Liver (tissue), 9 donors: ENCODE data around the gene APBA3. TPM values are rescaled to one million over a fixed set of nuclear protein-coding genes. Genes with fewer than 3 reads are reported as not detected.

Experiments used
- DNase-seq: peaks from one replicate; pipeline ENCODE4 v3.0.0-alpha.2; 2017; ENCODE audit warnings: low spot score
- H3K27ac ChIP-seq, 2 donors: one replicate each; pipeline ENCODE4 v1.7.0; 2013; ENCODE audit warnings: inconsistent platforms in 2 of 2, low read length in 2 of 2, control low read depth in 1 of 2, low read depth in 1 of 2, mild to moderate bottlenecking in 1 of 2
- H3K27me3 ChIP-seq, 4 donors: one replicate each; pipeline versions ENCODE4 v1.6.1 to v1.7.0; 2013; ENCODE audit warnings: low read length in 3 of 4, inconsistent platforms in 1 of 4, mild to moderate bottlenecking in 1 of 4, moderate library complexity in 1 of 4; ENCODE audit not compliant: control insufficient read depth in 4 of 4, insufficient read depth in 4 of 4
- H3K36me3 ChIP-seq, 4 donors: one replicate each; pipeline versions ENCODE4 v1.6.1 to v1.7.0; 2013; ENCODE audit warnings: low read length in 3 of 4, mild to moderate bottlenecking in 3 of 4, low read depth in 1 of 4, moderate library complexity in 1 of 4; ENCODE audit not compliant: control insufficient read depth in 4 of 4, insufficient read depth in 3 of 4
- H3K4me1 ChIP-seq, 4 donors: one replicate each; pipeline versions ENCODE4 v1.6.1 to v1.7.0; 2013; ENCODE audit warnings: low read length in 3 of 4, mild to moderate bottlenecking in 3 of 4, moderate library complexity in 1 of 4; ENCODE audit not compliant: control insufficient read depth in 4 of 4, insufficient read depth in 4 of 4
- H3K4me3 ChIP-seq, 3 donors: one replicate each; pipeline versions ENCODE4 v1.6.1 to v1.7.0; 2013; ENCODE audit warnings: low read length in 3 of 3, control low read depth in 1 of 3, low read depth in 1 of 3, mild to moderate bottlenecking in 1 of 3
- H3K9ac ChIP-seq, 2 donors: one replicate each; pipeline ENCODE4 v1.7.0; 2013; ENCODE audit warnings: low read length in 2 of 2, mild to moderate bottlenecking in 2 of 2, moderate library complexity in 2 of 2, control low read depth in 1 of 2, low read depth in 1 of 2
- H3K9me3 ChIP-seq, 4 donors: one replicate each; pipeline versions ENCODE4 v1.6.1 to v1.7.0; 2013; ENCODE audit warnings: low read length in 3 of 4; ENCODE audit not compliant: control insufficient read depth in 4 of 4
- CTCF ChIP-seq: fragments of 150-350 bp; IDR thresholded peaks from 2 replicates; pipeline ENCODE4 v1.5.1; 2017; ENCODE audit warnings: improper control_type of control experiment, low read depth, low read length; ENCODE audit not compliant: missing input control
- FOXA1 ChIP-seq: IDR thresholded peaks from 2 replicates; pipeline ENCODE4 v1.6.1; 2016; ENCODE audit warnings: antibody characterized with exemption
- GABPA ChIP-seq, 2 donors: IDR thresholded peaks in 1 of 2; conservative IDR thresholded peaks in 1 of 2; 2 replicates each; pipeline ENCODE4 v1.6.1; 2016; ENCODE audit warnings: antibody characterized with exemption in 2 of 2, mild to moderate bottlenecking in 1 of 2, moderate library complexity in 1 of 2
- HNF4A ChIP-seq, 2 donors: conservative IDR thresholded peaks; 2 replicates each; pipeline ENCODE4 v1.6.1; 2016; ENCODE audit warnings: antibody characterized with exemption in 2 of 2, mild to moderate bottlenecking in 2 of 2
- HNF4G ChIP-seq: IDR thresholded peaks from 2 replicates; pipeline ENCODE4 v1.6.1; 2016; ENCODE audit warnings: antibody characterized with exemption
- JUND ChIP-seq, 2 donors: IDR thresholded peaks; 2 replicates each; pipeline ENCODE4 v1.6.1; 2016; ENCODE audit warnings: antibody characterized with exemption in 2 of 2
- MAX ChIP-seq: IDR thresholded peaks from 2 replicates; pipeline ENCODE4 v1.6.1; 2016; ENCODE audit warnings: antibody characterized with exemption
- NR2F2 ChIP-seq: IDR thresholded peaks from 2 replicates; pipeline ENCODE4 v1.6.1; 2016; ENCODE audit warnings: antibody characterized with exemption
- RAD21 ChIP-seq, 2 donors: IDR thresholded peaks; 2 replicates each; pipeline ENCODE4 v1.6.1; 2016; ENCODE audit warnings: antibody characterized with exemption in 2 of 2, mild to moderate bottlenecking in 2 of 2
- REST ChIP-seq: IDR thresholded peaks from 2 replicates; pipeline ENCODE4 v1.6.1; 2016; ENCODE audit warnings: antibody characterized with exemption, mild to moderate bottlenecking
- RXRA ChIP-seq, 2 donors: IDR thresholded peaks; 2 replicates each; pipeline ENCODE4 v1.6.1; 2017 to 2018; ENCODE audit warnings: antibody characterized with exemption in 2 of 2, mild to moderate bottlenecking in 1 of 2
- SP1 ChIP-seq: IDR thresholded peaks from 2 replicates; pipeline ENCODE4 v1.6.1; 2018; ENCODE audit warnings: antibody characterized with exemption, mild to moderate bottlenecking
- TAF1 ChIP-seq: conservative IDR thresholded peaks from 2 replicates; pipeline ENCODE4 v1.6.1; 2016; ENCODE audit warnings: antibody characterized with exemption, mild to moderate bottlenecking
- YY1 ChIP-seq: IDR thresholded peaks from 2 replicates; pipeline ENCODE4 v1.6.1; 2016; ENCODE audit warnings: antibody characterized with exemption, mild to moderate bottlenecking
- ZBTB33 ChIP-seq: IDR thresholded peaks from 2 replicates; pipeline ENCODE4 v1.6.1; 2016; ENCODE audit warnings: antibody characterized with exemption
- WGBS: extraction: QIAGEN DNeasy Blood & Tissue Kit; methylation state at CpG from one replicate; pipeline ENCODE4 v1.1.7; 2013; 5-methylcytosine and 5-hydroxymethylcytosine counted together
- polyA plus RNA-seq, 2 donors: library from polyadenylated mRNA; stranded (reverse) in 1 of 2; unstranded in 1 of 2; fragments of 200-250 nt in 1 of 2; fragments of >200 nt in 1 of 2; fragmentation: Nextera tagmentation in 1 of 2; extraction: Ambion mirVana in 1 of 2; gene quantifications; one replicate each; pipeline versions ENCODE4 v1.2.1 to v1.2.3, GENCODE V29; 2013 to 2015
- total RNA-seq, 2 donors: library from RNA; depleted of rRNA; stranded (reverse); fragments of >200 nt; gene quantifications; one replicate each; pipeline ENCODE4 v1.2.3, GENCODE V29; 2014
- TF ChIP-seq, protein P1 (sequence below): IDR thresholded peaks from 2 replicates; pipeline ENCODE4 v1.6.1; 2016; ENCODE audit warnings: antibody characterized with exemption
- donor health status: healthy.
- donor health status: healthy.
- donor health status: healthy.
- donor health status: healthy.
- donor health status: healthy.

The APBA3 gene
- total and polyA plus RNA-seq, 4 donors: 6.4 to 24.3 (median 10.7) TPM

GRCh38 chr19:3737487-3738205 is 23.8 kb downstream of the APBA3 start:
- H3K4me3 ChIP-seq: no peak overlapping the region
- H3K27ac ChIP-seq: no peak overlapping the region
- no peaks in the 10 kb centered on the region for H3K4me1 ChIP-seq
- 94% methylated on average over 10 of the region's 10 CpGs for WGBS
- no peak overlapping the region for H3K9ac ChIP-seq
- no peaks in the 10 kb centered on the region for H3K9me3 ChIP-seq
- TF ChIP-seq SP1: no peak
- TF ChIP-seq ZBTB33: no peak
- no peak for TF ChIP-seq RAD21 (IDR thresholded peaks at IDR 0.05)
- no peak for TF ChIP-seq YY1
- TF ChIP-seq MAX: no peak
- H3K27me3 ChIP-seq: no peaks in the 10 kb centered on the region
- peaks cover 3 to 26% (median 6%) of the 10 kb centered on the region in 4 donors for H3K36me3 ChIP-seq
- DNase-seq: no peak

DNA sequence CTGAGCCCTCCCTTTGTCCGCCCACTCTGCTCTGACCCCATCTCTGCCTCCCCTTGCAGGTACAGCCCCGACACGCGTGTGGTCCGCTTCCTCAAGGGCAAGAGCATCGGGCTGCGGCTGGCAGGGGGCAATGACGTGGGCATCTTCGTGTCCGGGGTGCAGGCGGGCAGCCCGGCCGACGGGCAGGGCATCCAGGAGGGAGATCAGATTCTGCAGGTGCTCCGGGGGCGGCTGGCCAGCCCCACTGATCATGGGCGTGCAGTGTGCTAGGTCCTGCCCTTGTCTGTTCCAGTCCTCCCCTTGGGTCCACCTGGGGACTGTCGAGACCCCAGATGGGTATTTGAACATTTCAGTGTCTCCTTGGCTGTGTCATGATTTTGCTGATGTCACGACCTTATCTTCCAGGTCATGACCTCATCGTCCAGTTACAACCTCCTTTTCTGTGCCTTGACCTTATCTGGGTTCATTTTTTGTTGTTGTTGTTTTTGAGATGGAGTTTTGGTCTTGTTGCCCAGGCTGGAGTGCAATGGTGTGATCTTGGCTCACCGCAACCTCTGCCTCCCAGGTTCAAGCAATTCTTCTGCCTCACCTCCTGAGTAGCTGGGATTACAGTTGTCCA is 25.3 kb downstream of the APBA3 start:
- Histone ChIP-seq H3K27me3 (no peaks in the 10 kb centered on the region), H3K9me3 (no peaks in the 10 kb centered on the region), H3K36me3 (peaks cover 3 to 26% (median 6%) of the 10 kb centered on the region in 4 donors), H3K4me1 (no peaks in the 10 kb centered on the region), H3K4me3 (no peak overlapping the region), H3K9ac (no peak overlapping the region), H3K27ac (no peak overlapping the region)
- no peak for DNase-seq
- 91% methylated on average over 21 of the region's 21 CpGs for WGBS
- TF ChIP-seq NR2F2 (no peak), TAF1 (no peak), YY1 (no peak), HNF4G (no peak), ZBTB33 (no peak)

DNA sequence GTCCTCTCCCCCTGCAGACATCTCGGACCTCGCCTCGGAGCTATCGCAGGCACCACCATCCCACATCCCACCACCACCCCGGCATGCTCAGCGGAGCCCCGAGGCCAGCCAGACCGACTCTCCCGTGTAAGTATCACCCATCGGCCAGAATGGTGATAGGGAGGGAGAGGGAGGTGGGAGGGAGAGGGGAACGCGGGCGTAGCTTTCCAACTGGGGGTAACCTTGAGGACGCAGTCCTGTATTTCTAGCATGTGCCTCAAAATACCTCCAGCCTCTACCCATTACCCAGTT is 27.2 kb downstream of the APBA3 start:
- no peaks in the 10 kb centered on the region for H3K9me3 ChIP-seq
- 98% methylated on average over 14 of the region's 14 CpGs for WGBS
- no peaks in the 10 kb centered on the region for H3K4me1 ChIP-seq
- peaks cover 3 to 20% (median 6%) of the 10 kb centered on the region in 4 donors for H3K36me3 ChIP-seq
- no peak overlapping the region for H3K9ac ChIP-seq
- H3K4me3 ChIP-seq: no peak overlapping the region
- no peaks in the 10 kb centered on the region for H3K27me3 ChIP-seq
- H3K27ac ChIP-seq: no peak overlapping the region
- no peak for DNase-seq
- no peak for TF ChIP-seq HNF4A (conservative IDR thresholded peaks at IDR 0.05)
- TF ChIP-seq REST: no peak
- TF ChIP-seq SP1: no peak
- TF ChIP-seq CTCF: no peak
- no peak for TF ChIP-seq FOXA1
- no peak for TF ChIP-seq TAF1
- TF ChIP-seq RAD21 (IDR thresholded peaks at IDR 0.05): no peak
- no peak for TF ChIP-seq JUND (IDR thresholded peaks at IDR 0.05)
- TF ChIP-seq RXRA (IDR thresholded peaks at IDR 0.05): no peak
- no peak for TF ChIP-seq GABPA (IDR thresholded peaks at IDR 0.05 in 1 of 2, conservative IDR thresholded peaks at IDR 0.05 in 1 of 2)
- TF ChIP-seq NR2F2: no peak
- TF ChIP-seq, protein P1, sequence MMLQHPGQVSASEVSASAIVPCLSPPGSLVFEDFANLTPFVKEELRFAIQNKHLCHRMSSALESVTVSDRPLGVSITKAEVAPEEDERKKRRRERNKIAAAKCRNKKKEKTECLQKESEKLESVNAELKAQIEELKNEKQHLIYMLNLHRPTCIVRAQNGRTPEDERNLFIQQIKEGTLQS: no peak
